H1 (cell line): ENCODE measurements around the gene CRABP2. TPM values are rescaled to one million over a fixed set of nuclear protein-coding genes. Genes with fewer than 3 reads are reported as not detected.
A peak's percentile ranks its signal among the peaks of the same experiment; 100 is the strongest.

Source experiments
- CTCF ChIA-PET: fragments of 300-600 bp; sonication (Branson Sonifier 250); formaldehyde crosslinking; loops from one replicate; lab custom pipeline; 2021; ENCODE audit not compliant: partially characterized antibody; lab: Charles Lee
- POLR2A ChIA-PET: fragments of 300-600 bp; sonication (Branson Sonifier 250); formaldehyde crosslinking; loops from one replicate; lab custom pipeline; 2021; ENCODE audit warnings: inconsistent platforms; ENCODE audit not compliant: partially characterized antibody; lab: Charles Lee
- DNase-seq, 2 experiments: peaks; one replicate each; pipeline versions ENCODE4 v3.0.0 to v3.0.0-alpha.2; 2010 to 2022; ENCODE audit warnings: low spot score in 2 of 2, low read depth in 1 of 2, mixed read lengths in 1 of 2
- FAIRE-seq: peaks from 2 replicates; lab custom pipeline; 2011; peaks lifted over from hg19 to GRCh38; lab: Jason Lieb, UNC
- H2AFZ ChIP-seq: 2 replicates; pipeline ENCODE4 v1.8.1; 2012; ENCODE audit warnings: low read length, inconsistent platforms
- H2AK5ac ChIP-seq: 2 replicates; pipeline ENCODE4 v1.6.1; 2013; ENCODE audit warnings: low read depth, low read length
- H2BK120ac ChIP-seq: replicated peaks from 2 replicates; pipeline ENCODE3; 2013; ENCODE audit warnings: low read depth, low read length, inconsistent platforms
- H2BK12ac ChIP-seq: 2 replicates; pipeline ENCODE4 v1.6.1; 2013; ENCODE audit warnings: low read depth, low read length
- H2BK15ac ChIP-seq: 2 replicates; pipeline ENCODE4 v1.6.1; 2013; ENCODE audit warnings: low read length
- H2BK20ac ChIP-seq: 2 replicates; pipeline ENCODE4 v1.6.1; 2013; ENCODE audit warnings: low read length
- H2BK5ac ChIP-seq: 2 replicates; pipeline ENCODE4 v1.6.1; 2013; ENCODE audit warnings: low read depth, low read length
- H3K14ac ChIP-seq: 2 replicates; pipeline ENCODE4 v1.6.1; 2013; ENCODE audit warnings: inconsistent platforms; ENCODE audit not compliant: insufficient read length
- H3K18ac ChIP-seq: 2 replicates; pipeline ENCODE4 v1.6.1; 2013; ENCODE audit warnings: low read length; ENCODE audit errors: extremely low read depth
- H3K23ac ChIP-seq: 2 replicates; pipeline ENCODE4 v1.6.1; 2013; ENCODE audit warnings: inconsistent platforms; ENCODE audit not compliant: insufficient read length
- H3K23me2 ChIP-seq: 2 replicates; pipeline ENCODE4 v1.6.1; 2013; ENCODE audit warnings: low read depth, low read length
- H3K27ac ChIP-seq: 2 replicates; pipeline ENCODE4 v1.6.1; 2011; ENCODE audit warnings: low read depth, low read length, inconsistent platforms
- H3K27me3 ChIP-seq, 4 experiments: replicated peaks in 1 of 4; 1 replicate in 1 of 4; 2 replicates in 3 of 4; pipeline versions ENCODE4 v1.6.1 to v1.8.1; 2011 to 2013; ENCODE audit warnings: low read length in 3 of 4, mild to moderate bottlenecking in 3 of 4, inconsistent platforms in 2 of 4, mixed read lengths in 2 of 4, moderate library complexity in 1 of 4; ENCODE audit not compliant: control insufficient read depth in 3 of 4, insufficient read depth in 3 of 4; ENCODE audit errors: extremely low read depth in 1 of 4
- H3K36me3 ChIP-seq, 4 experiments: 2 replicates each; pipeline versions ENCODE4 v1.6.1 to v1.8.1; 2011 to 2013; ENCODE audit warnings: mild to moderate bottlenecking in 4 of 4, low read length in 3 of 4, moderate library complexity in 2 of 4, control low read depth in 1 of 4, inconsistent platforms in 1 of 4; ENCODE audit not compliant: insufficient read depth in 4 of 4, control insufficient read depth in 2 of 4
- H3K4ac ChIP-seq: replicated peaks from 2 replicates; pipeline ENCODE3; 2013; ENCODE audit warnings: low read length, low read depth, mixed read lengths, inconsistent platforms; ENCODE audit not compliant: insufficient read length
- H3K4me1 ChIP-seq, 4 experiments: replicated peaks in 1 of 4; 1 replicate in 1 of 4; 2 replicates in 3 of 4; pipeline versions ENCODE4 v1.6.1 to v1.8.1; 2011 to 2013; ENCODE audit warnings: low read length in 3 of 4, inconsistent platforms in 2 of 4, mixed read lengths in 1 of 4; ENCODE audit not compliant: insufficient read depth in 4 of 4, control insufficient read depth in 3 of 4
- H3K4me2 ChIP-seq, 2 experiments: 2 replicates each; pipeline versions ENCODE4 v1.6.1 to v1.8.1; 2011 to 2013; ENCODE audit warnings: low read depth in 2 of 2, low read length in 2 of 2, control low read depth in 1 of 2, inconsistent platforms in 1 of 2, mild to moderate bottlenecking in 1 of 2; ENCODE audit not compliant: insufficient read depth in 1 of 2
- H3K4me3 ChIP-seq, 4 experiments: fragments of 200-600, 300-600 bp in 1 of 4; sonication (generic), shearing (Covaris generic), sonication (Bioruptor Twin) in 1 of 4; 2 replicates each; pipeline versions ENCODE4 v1.5.1 to v1.8.1; 2011 to 2016; ENCODE audit warnings: low read length in 4 of 4, low read depth in 3 of 4, control low read depth in 2 of 4, inconsistent platforms in 2 of 4, mild to moderate bottlenecking in 2 of 4, mixed read lengths in 1 of 4, moderate library complexity in 1 of 4; ENCODE audit not compliant: insufficient read depth in 2 of 4; ENCODE audit errors: extremely low read depth in 1 of 4
- H3K56ac ChIP-seq: replicated peaks from 2 replicates; pipeline ENCODE3; 2013; ENCODE audit warnings: low read depth, mild to moderate bottlenecking, mixed read lengths, low read length, inconsistent platforms; ENCODE audit not compliant: insufficient read length
- H3K79me1 ChIP-seq: 2 replicates; pipeline ENCODE4 v1.6.1; 2013; ENCODE audit warnings: low read depth, low read length, control low read depth
- H3K79me2 ChIP-seq, 2 experiments: 2 replicates each; pipeline versions ENCODE4 v1.6.1 to v1.8.1; 2012 to 2013; ENCODE audit warnings: low read length in 2 of 2, mild to moderate bottlenecking in 2 of 2, inconsistent platforms in 1 of 2; ENCODE audit not compliant: insufficient read depth in 2 of 2, control insufficient read depth in 1 of 2
- H3K9ac ChIP-seq, 4 experiments: replicated peaks in 1 of 4; 1 replicate in 1 of 4; 2 replicates in 3 of 4; pipeline versions ENCODE4 v1.6.1 to v1.8.1; 2011 to 2013; ENCODE audit warnings: low read depth in 3 of 4, low read length in 3 of 4, control low read depth in 2 of 4, mild to moderate bottlenecking in 2 of 4, moderate library complexity in 2 of 4, inconsistent platforms in 1 of 4; ENCODE audit errors: extremely low read depth in 1 of 4
- H3K9me3 ChIP-seq, 2 experiments: 2 replicates each; pipeline versions ENCODE4 v1.6.1 to v1.8.1; 2012 to 2013; ENCODE audit warnings: mild to moderate bottlenecking in 2 of 2, moderate library complexity in 2 of 2, control low read depth in 1 of 2, inconsistent platforms in 1 of 2, low read depth in 1 of 2, low read length in 1 of 2, mixed read lengths in 1 of 2; ENCODE audit not compliant: insufficient read depth in 2 of 2
- H4K20me1 ChIP-seq, 2 experiments: replicated peaks in 1 of 2; 2 replicates each; pipeline versions ENCODE3 to v1.8.1; 2011 to 2013; ENCODE audit warnings: inconsistent platforms in 2 of 2, low read length in 2 of 2, mild to moderate bottlenecking in 1 of 2; ENCODE audit not compliant: insufficient read depth in 2 of 2, control insufficient read depth in 1 of 2
- H4K5ac ChIP-seq: 2 replicates; pipeline ENCODE4 v1.6.1; 2013; ENCODE audit warnings: low read length, low read depth, mixed read lengths, inconsistent platforms; ENCODE audit not compliant: insufficient read length
- H4K8ac ChIP-seq: 2 replicates; pipeline ENCODE4 v1.8.0; 2013; ENCODE audit warnings: mild to moderate bottlenecking, moderate library complexity, low read length, inconsistent platforms; ENCODE audit not compliant: insufficient read depth; ENCODE audit errors: extremely low read depth
- H4K91ac ChIP-seq: replicated peaks from 2 replicates; pipeline ENCODE3; 2013; ENCODE audit warnings: low read length, mixed read lengths, inconsistent platforms; ENCODE audit not compliant: insufficient read length
- CHD1 ChIP-seq: IDR thresholded peaks from 2 replicates; pipeline ENCODE4 v1.6.1; 2012; ENCODE audit warnings: low read depth, low read length, improper control_type of control experiment
- CTBP2 ChIP-seq: IDR thresholded peaks from 2 replicates; pipeline ENCODE4 v1.7.0; 2011; ENCODE audit warnings: borderline replicate concordance, mild to moderate bottlenecking, moderate library complexity, mixed read lengths, low read length; ENCODE audit not compliant: insufficient read depth, insufficient read length
- HDAC2 ChIP-seq, 2 experiments: fragments of 300-600 bp in 1 of 2; sonication (generic) in 1 of 2; IDR thresholded peaks; 2 replicates each; pipeline ENCODE4 v1.6.1; 2011 to 2012; ENCODE audit warnings: low read depth in 2 of 2, low read length in 2 of 2, mild to moderate bottlenecking in 2 of 2, moderate library complexity in 2 of 2, borderline replicate concordance in 1 of 2, inconsistent platforms in 1 of 2
- KDM1A ChIP-seq: fragments of 200-600, 300-600 bp; sonication (generic); IDR thresholded peaks from 2 replicates; pipeline ENCODE4 v1.7.1; 2016; ENCODE audit warnings: mild to moderate bottlenecking, low read length, borderline replicate concordance
- SAP30 ChIP-seq: fragments of 300-600 bp; sonication (generic); IDR thresholded peaks from 2 replicates; pipeline ENCODE4 v1.7.1; 2012; ENCODE audit warnings: low read length, moderate library complexity, mild to moderate bottlenecking, inconsistent platforms; ENCODE audit not compliant: insufficient read depth, insufficient replicate concordance
- SIX5 ChIP-seq: IDR thresholded peaks from 2 replicates; pipeline ENCODE4 v1.6.1; 2011; ENCODE audit warnings: mild to moderate bottlenecking, low read depth, low read length
- TAF1 ChIP-seq: IDR thresholded peaks from 2 replicates; pipeline ENCODE4 v1.6.1; 2011; ENCODE audit warnings: mild to moderate bottlenecking, low read depth, low read length
- TEAD4 ChIP-seq: IDR thresholded peaks from 2 replicates; pipeline ENCODE4 v1.6.1; 2012; ENCODE audit warnings: low read depth, low read length, inconsistent platforms, mixed read lengths
- WGBS, 2 experiments: shearing (Covaris generic) in 1 of 2; methylation state at CpG; one replicate each; pipeline versions ENCODE4 v1.1.6 to v1.1.7; 2013 to 2015; ENCODE audit warnings: low lambda C conversion rate in 2 of 2, mixed read lengths in 2 of 2, inconsistent platforms in 1 of 2, low coverage in 1 of 2, missing lambda C conversion rate in 1 of 2; ENCODE audit not compliant: insufficient replicate concordance in 2 of 2, insufficient coverage in 1 of 2, insufficient read length in 1 of 2; ENCODE audit errors: extremely low coverage in 1 of 2, missing lambda C conversion rate in 1 of 2; 5-methylcytosine and 5-hydroxymethylcytosine counted together
- polyA plus RNA-seq, 7 experiments: library from polyadenylated mRNA; depleted of rRNA in 3 of 7; stranded (reverse) in 5 of 7; unstranded in 2 of 7; fragments of >200 nt in 5 of 7; fragments of 200-250 nt in 2 of 7; gene quantifications; 1 replicate in 5 of 7; 2 replicates in 1 of 7; 4 replicates in 1 of 7; pipeline versions ENCODE4 v1.2.1 to v1.2.3, GENCODE V29; 2011 to 2013; ENCODE audit warnings: missing spikeins in 2 of 7, mixed read lengths in 2 of 7
- total RNA-seq: library from RNA; stranded (reverse); fragmentation: NEBNext Ultra II Directional; extraction: Animal tissue kit (Norgen Biotek cat#: 25700); gene quantifications from 2 replicates; pipeline ENCODE4 v1.2.1, GENCODE V29; 2021

CRABP2 gene
- total and polyA plus RNA-seq, 2 of the 8 experiments (the other 6 are each of a cell fraction or from before 2014, with no cell fraction given): 69.2 to 119 TPM

DNA sequence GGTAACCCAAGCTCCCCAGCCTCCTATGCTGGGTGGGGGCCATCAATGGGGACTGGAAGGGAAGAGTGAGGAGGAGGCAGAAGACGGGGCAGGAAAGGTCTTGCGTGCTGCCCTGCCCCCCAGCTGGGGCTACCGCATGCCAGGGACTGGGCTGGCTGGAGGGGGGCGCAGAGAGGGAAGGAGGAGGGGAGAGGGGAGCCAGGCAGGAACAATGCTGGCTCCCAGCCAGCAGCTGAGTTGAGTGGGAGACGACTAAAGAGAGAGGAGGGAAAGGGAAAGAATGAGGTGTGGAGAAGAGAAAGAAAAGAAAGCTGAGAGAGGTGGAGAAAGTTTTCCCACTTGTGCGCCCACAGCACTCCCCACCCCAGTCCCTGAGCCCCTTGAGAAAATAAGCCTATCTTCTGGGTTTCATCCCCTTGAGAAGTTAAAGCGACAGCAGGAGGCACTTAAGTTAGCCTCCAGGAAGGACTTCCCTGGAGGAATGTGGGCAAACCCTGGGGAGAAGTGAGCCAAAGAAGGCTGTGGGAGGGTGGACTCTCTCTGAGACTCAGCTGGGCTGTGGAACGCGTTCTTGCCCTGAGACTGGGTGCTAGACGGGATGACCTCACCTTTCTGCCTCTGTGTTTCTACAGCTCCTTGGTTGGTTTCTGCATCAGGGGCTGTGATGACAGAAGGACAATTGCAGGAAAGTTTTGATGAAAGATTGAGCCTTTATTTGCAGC, 15.3 kb downstream of the CRABP2 start:
- Histone ChIP-seq H2BK120ac (peak overlapping the region; percentile 76), H2BK5ac (peak overlapping the region; percentile 42; the same call in 1 of the 2 replicates), H3K36me3 (no peaks in the 10 kb centered on the region), H3K23me2 (peaks cover 10% of the 10 kb centered on the region; the same call in 1 of the 2 replicates), H2BK15ac (peak overlapping the region; percentile 48; the same call in 1 of the 2 replicates), H3K79me1 (no peaks in the 10 kb centered on the region), H4K5ac (no peak overlapping the region), H2AFZ (no peak overlapping the region), H4K91ac (peak overlapping the region; percentile 49), H3K18ac (peak overlapping the region; percentile 99), H2AK5ac (peak overlapping the region; percentile 92; the same call in 1 of the 2 replicates), H3K9me3 (no peaks in the 10 kb centered on the region), H3K9ac (0 out of 7 replicates have a peak overlapping the region, but pooled peaks of 1 of the 4 experiments have one; percentile 14), H3K27ac (no peak overlapping the region), H3K4me1 (peaks cover 24 to 51% (median 38%) of the 10 kb centered on the region in 4 experiments), H3K14ac (no peak overlapping the region), H2BK20ac (0 out of 2 replicates have a peak overlapping the region, but pooled peaks have one; percentile 16), H3K27me3 (peaks cover 0 to 7% (median 0%) of the 10 kb centered on the region in 4 experiments; a peak in 2 of 7 replicates), H4K8ac (no peak overlapping the region), H3K4me2 (peak overlapping the region; percentile 14 to 72), H3K79me2 (no peaks in the 10 kb centered on the region), H3K56ac (no peak overlapping the region), H3K4ac (peak overlapping the region; percentile 91), H4K20me1 (no peaks in the 10 kb centered on the region), H3K23ac (no peak overlapping the region), H2BK12ac (peak overlapping the region; percentile 78), H3K4me3 (peak overlapping the region in 3 of 4 experiments; percentile 23 to 52 (median 40); a peak in 5 of 8 replicates)
- TF ChIP-seq CHD1 (no peak), TEAD4 (peak; percentile 25; the same call in 1 of the 2 replicates), CTBP2 (no peak), SIX5 (no peak), HDAC2 (IDR thresholded peaks at IDR 0.05; ENCODE audit: borderline replicate concordance in 1 of 2, low read depth in 2 of 2, low read length in 2 of 2) (peak in 1 of 2 experiments; percentile 99; a peak in 2 of 4 replicates), KDM1A (peak; percentile 100), SAP30 (peak; percentile 20), TAF1 (0 out of 2 replicates have a peak, but pooled peaks have one; percentile 10)
- ChIA-PET CTCF (interaction anchor here (0.5 to 66.0 kb wide), 49 partner anchors 3 to 237 kb away, joined by 3 to 4284 read pairs (median 9); partner anchors contain the start of genes BCAN, CRABP2, HAPLN2 and INSRR), POLR2A (interaction anchor here (1.3 to 13.9 kb wide), 14 partner anchors 15 to 169 kb away, joined by 3 to 530 read pairs (median 6); partner anchors contain the start of genes CRABP2, HDGF, INSRR and ISG20L2)
- WGBS, 2 experiments: 20% methylated on average over 9 of the region's 10 CpGs; no CpG with 5 or more reads in 1 of the 2 experiments
- FAIRE-seq: no peak
- no peak for DNase-seq
